GM19240 (cell line): Measurements from ENCODE around the gene EFEMP2.
A peak's percentile ranks its signal among the peaks of the same experiment; 100 is the strongest.
"Not testable (repeated sequence)": the region's sequence is repeated elsewhere in the genome, so short reads cannot be mapped to it uniquely, and the experiment has no call there.

Source experiments
- DNase-seq: peaks from one replicate; pipeline ENCODE4 v3.0.0; 2011; ENCODE audit warnings: low spot score; ENCODE audit not compliant: insufficient read length

EFEMP2 gene

DNA sequence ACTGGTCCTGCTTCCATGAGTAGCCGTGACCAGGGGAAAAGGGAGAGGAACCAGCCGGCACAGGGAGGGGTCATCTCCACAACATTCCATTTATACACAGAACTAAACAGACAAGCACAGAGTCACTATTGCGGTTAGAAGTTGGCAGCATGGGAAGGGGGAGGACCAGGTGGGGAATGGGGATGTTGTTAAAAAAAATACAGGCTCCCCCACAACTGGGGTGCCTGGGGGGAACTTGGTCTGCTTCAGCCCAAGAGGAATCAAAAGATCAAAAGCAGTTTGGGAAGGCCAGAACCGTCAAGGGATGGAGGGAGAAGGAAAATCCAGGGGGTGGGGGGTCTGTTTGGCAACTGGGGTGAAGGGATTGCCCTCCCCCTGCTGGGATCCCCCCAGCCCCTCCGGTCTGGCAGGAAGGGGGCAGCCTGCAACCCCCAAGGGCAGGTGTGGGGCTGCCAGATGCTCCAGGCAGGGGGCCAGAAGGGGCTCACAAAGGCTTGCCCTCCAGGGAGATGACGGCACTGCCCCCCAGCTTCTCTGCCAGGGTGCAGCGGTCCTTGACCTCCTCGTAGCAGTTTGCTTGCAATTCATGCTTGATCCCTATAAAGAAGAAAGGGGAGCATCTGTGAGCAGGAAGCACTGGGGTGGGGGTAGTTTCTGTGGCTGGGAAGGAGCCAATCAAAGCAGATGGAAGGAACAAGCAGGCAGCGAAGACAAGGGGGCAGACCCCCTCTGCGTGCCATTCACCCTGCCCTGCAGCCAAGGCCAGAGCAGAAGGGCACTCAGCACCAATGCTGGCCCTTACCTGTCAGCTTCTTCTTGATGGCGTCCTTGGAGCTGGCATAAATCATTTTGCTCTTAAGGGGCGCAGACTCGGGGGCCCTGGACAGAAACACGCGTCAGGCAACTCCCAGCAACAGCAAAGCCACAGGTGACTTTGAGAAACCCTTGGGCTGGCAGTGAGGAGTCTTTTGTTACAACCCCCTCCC lies 17.5 kb downstream of the EFEMP2 start:
- DNase-seq = no peak

DNA sequence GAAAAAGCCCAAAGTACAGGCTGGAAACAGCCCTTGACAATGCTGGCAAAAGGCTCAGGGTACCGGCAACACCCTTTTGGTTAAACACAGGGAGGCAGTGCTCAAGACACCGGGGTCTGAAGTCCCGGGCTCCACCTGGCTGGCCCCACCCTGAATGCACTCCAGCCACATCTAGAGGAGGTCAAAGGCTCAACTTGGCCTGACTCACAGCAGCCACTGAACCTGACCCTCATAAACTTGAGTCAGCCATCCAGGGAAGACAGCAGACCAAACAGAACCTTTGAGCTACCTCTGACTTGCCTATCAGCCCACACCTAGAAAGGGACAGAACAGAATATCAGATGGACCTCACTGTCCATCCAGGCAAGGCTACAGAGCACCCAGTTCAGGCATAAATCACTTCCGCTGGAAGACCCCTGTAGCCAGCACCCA lies 18.4 kb downstream of the EFEMP2 start:
- DNase-seq = no peak

DNA sequence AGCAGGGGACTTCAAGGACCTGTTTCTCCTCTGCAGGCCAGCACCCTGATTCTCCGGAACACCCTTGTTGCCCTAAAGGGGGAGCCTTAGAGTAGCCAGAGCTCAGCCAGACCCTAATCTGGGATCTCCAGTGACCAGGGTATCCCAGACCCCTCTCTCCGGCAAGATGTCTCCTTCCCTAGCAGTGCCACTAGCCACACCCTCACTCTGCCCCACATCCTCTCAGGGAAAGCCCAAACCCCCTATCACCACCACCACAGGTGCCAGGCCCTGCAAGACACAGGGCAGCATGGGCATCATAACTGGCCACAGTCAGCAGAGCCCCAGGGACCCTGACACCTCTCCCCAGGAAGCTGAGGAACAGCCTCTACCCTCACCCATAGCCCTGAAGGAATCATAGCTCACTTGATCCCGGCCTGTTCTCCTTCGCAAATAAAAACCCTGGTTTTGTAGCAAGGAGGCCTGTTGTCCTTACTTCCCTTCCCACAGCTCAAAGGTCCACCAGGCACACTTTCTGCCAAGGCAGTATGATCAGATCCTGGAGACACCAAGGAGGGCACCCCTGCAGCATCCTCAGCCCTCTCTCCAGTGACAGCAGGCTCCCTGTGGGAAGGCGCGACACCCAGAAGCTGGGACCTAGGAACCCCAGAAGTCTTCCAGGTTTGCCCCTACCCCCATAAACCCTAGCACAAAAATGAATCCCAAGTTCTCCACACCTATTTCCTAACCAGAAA lies 19.2 kb downstream of the EFEMP2 start:
- DNase-seq = no peak

DNA sequence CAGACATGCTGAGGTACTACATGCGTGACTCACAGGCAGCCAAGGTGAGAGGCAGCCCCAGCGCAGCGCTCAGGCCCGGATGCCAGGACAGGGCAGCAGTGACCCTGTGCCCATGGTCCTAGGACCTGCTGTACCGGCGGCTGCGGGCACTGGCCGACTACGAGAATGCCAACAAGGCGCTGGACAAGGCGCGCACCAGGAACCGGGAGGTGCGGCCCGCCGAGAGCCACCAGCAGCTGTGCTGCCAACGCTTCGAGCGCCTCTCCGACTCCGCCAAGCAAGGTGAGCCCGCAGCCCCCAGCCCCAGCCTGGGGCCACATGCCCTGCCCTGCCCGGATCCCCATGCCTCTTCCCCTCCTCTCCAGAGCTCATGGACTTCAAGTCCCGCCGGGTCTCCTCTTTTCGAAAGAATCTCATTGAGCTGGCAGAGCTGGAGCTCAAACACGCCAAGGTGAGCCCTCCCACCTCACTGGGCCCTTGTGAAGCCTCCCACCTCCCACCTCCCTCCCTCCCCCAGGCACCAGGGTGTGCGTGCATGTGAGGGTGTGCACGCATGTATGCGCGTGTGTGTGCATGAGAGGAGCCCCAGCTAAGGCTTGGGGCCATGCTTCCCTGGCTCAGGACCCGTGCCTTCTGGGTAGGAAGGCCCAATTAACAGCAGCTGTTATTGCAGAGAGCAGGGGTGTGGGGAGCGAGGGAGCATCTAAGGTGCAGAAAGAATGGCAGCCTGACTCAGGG lies 19.9 kb downstream of the EFEMP2 start:
- no peak for DNase-seq

GRCh38 chr11:65851811-65852507 lies 20.6 kb downstream of the EFEMP2 start:
- DNase-seq = no peak

DNA sequence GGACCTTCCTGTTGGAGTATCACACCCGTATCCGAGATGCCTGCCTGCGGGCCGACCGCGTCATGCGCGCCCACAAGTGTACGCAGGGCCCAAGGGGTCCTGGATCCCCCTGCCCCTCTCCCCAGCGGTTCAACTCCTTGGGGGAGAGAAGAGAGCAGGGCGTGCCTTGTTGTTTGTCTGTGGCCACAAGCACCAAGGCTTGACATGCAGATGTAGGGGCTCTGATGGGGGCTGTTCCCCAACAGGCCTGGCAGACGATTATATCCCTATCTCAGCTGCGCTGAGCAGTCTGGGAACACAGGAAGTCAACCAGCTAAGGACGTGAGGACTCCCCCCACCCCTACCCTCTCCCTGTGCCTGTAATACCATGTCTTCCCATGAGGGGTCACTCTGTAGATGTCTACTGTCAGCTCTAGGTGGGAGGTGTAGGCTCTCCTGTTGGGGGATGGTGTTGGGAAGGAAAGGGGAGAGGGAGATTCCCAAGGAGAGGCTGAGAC lies 21.5 kb downstream of the EFEMP2 start:
- no peak for DNase-seq

DNA sequence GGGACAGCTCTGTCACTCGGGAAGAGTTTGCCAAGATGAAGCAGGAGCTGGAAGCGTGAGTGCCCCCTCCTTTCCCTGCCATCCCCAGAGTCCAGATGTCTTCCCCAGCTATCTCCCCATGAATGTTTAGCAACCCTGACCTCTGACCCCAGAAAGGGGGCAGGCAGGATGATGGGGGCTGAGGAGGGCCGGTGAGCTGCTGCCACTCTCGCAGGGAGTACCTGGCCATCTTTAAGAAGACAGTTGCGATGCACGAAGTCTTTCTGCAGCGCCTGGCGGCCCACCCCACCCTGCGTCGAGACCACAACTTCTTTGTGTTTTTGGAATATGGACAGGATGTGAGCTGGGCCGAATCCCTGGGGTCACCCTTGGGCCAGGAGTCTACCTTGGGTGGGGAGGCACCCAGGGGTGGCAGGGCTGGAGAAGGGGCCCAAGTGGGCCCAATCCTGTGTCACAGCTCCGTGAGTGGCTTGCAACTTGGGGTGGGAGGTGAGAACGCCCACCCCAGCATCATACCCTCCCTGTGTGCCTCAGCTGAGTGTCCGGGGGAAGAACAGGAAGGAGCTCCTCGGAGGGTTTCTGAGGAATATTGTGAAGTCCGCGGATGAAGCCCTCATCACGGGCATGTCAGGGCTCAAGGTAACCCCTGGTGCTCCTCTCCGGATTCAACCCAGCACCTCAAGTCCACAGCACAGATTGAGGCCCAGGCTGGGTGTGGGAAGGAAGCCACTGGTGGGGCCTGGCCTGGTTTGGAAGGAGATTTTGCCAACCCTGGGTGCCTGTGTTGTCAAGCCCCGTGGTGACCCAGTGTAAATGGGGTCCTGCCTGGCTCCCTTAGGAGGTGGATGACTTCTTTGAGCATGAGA lies 22.1 kb downstream of the EFEMP2 start:
- no peak for DNase-seq

DNA sequence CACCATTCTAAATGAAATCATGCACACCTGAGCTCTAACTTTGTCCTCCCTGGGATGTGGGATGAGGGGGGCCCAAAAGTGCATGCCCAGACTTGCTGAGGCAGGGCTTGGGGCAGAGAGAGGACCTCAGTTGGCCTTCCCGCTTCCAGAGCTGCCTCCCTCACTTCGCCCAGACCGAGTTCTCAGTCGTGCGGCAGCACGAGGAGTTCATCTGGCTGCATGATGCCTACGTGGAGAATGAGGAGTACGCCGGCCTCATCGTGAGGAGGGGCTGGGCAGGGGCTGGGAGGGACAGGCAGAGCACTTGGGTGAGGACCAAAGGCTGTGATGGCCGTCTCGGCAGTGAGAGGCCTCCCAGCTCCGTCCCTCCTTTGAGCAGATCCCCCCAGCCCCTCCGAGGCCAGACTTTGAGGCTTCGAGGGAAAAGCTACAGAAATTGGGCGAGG lies 22.8 kb downstream of the EFEMP2 start:
- DNase-seq = no peak

DNA sequence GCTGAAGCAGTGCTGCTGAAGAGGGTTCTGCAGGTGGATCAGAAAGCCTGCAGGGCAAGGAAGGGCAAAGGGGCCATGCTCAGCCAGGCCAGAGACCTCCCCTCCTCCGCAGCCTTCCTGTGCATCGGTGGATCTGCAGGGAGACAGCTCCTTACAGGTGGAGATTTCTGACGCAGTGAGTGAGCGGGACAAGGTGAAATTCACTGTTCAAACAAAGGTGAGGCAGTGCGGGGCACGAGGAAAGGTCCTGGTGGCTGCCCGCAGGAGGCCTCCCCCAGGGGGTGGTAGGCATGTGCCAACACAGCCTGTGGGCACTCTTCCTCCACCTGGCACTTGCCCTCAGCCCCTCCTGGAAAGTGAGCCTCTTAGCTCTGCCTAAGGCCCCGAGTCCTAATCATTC lies 23.2 kb downstream of the EFEMP2 start:
- no peak for DNase-seq

DNA sequence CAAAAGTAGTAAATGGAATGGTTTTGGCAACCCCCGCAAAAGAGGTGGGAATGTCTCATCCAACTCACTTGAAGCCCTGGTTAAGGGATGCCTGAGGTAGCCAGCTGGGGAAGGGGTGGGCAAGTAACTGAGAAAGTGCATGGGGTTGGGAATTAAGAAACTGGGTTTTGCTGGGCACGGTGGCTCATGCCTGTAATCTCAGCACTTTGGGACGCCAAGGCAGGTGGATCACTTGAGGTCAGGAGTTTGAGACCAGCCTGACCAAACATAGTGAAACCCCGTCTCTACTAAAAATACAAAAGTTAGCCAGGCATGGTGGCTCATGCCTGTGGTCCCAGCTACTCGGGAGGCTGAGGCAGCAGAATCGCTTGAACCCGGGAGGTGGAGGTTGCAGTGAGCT lies 23.9 kb downstream of the EFEMP2 start:
- not testable (repeated sequence) for DNase-seq

DNA sequence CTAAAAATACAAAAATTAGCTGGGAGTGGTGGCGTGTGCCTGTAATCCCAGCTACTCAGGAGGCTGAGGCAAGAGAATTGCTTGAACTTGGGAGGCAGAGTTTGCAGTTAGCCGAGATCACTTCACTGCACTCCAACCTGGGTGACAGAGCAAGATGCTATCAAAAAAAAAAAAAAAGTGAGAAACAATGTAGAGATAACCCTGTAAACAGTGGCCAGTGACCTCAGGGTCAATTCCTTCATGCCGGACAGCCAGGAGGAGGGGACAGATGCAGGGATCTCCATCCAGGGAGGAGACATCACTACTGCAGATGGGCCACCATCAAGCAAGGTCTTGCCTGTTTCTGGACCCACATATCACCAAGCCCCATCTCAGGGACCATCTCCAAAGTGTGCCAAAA lies 24.9 kb downstream of the EFEMP2 start:
- no peak for DNase-seq

GRCh38 chr11:65844231-65844872 lies 28.2 kb downstream of the EFEMP2 start:
- no peak for DNase-seq

- DNase-seq = no peak
These were observed 28.8 kb downstream of the EFEMP2 start for GRCh38 chr11:65843811-65844210.

DNA sequence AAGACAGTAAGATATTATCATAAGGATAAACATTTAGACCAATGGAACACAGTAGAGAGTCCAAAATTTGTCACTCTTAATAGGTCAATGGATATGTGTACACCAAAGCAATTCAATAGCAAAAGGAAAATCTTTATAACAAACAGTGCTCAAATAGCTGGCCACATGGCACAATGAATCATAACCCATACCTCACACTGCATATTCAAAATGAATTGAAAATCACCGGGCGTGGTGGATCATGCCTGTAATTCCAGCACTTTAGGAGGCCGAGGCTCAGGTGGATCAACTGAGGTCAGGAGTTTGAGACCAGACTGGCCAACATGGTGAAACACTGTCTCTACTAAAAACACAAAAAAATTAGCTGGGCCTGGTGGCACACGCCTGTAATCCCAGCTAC lies 30.5 kb downstream of the EFEMP2 start:
- no peak for DNase-seq

- DNase-seq = no peak
These were observed 38.4 kb downstream of the EFEMP2 start for GRCh38 chr11:65834202-65834601.

- peak; percentile 98 for DNase-seq
These were observed 39.1 kb downstream of the EFEMP2 start, which contains the start of gene SNX32 for GRCh38 chr11:65833297-65834030. Gene SNX32, plus strand, starts transcription at chr11:65833963. Its CDS starts 103 bp downstream, at chr11:65834066.

- DNase-seq = not testable (repeated sequence)
These were observed 40.4 kb downstream of the EFEMP2 start for GRCh38 chr11:65832231-65832630.

GRCh38 chr11:65829459-65829858 lies 43.1 kb downstream of the EFEMP2 start:
- DNase-seq = no peak
